B cell (primary cell): Measurements from ENCODE around the gene RBBP8NL. TPM values are rescaled to one million over a fixed set of nuclear protein-coding genes. Genes with fewer than 3 reads are reported as not detected.

Source experiments
- ATAC-seq: fragments of 200-7000 bp; cut with Tn5 transposase; one replicate; pipeline ENCODE4 v1.10.0; 2021; ENCODE audit warnings: low read depth, mild to moderate bottlenecking, moderate number of reproducible peaks, moderate library complexity
- CTCF ChIA-PET: fragments of 350-600 bp; sonication (Branson Sonifier 250); formaldehyde crosslinking; loops from one replicate; lab custom pipeline; 2021; ENCODE audit warnings: antibody characterized with exemption, inconsistent platforms; lab: Charles Lee
- POLR2A ChIA-PET: fragments of 350-600 bp; sonication (Branson Sonifier 250); formaldehyde crosslinking; loops from one replicate; lab custom pipeline; 2021; ENCODE audit warnings: antibody characterized with exemption; lab: Charles Lee
- DNase-seq: peaks from one replicate; pipeline ENCODE4 v3.0.0; 2013
- H2AFZ ChIP-seq: 2 replicates; pipeline ENCODE4 v1.6.1; 2012; ENCODE audit warnings: mild to moderate bottlenecking, low read depth, low read length; ENCODE audit not compliant: insufficient read depth, poor library complexity, severe bottlenecking
- H3K27ac ChIP-seq, 2 donors: 1 replicate in 1 of 2; 2 replicates in 1 of 2; pipeline ENCODE4 v1.5.1; 2012 to 2013; ENCODE audit warnings: low read length in 2 of 2, mild to moderate bottlenecking in 2 of 2, moderate library complexity in 1 of 2
- H3K27me3 ChIP-seq, 4 experiments: fragments of 200-600 bp in 1 of 4; sonication (generic) in 1 of 4; replicated peaks in 1 of 4; 1 replicate in 2 of 4; 2 replicates in 2 of 4; pipeline versions ENCODE4 v1.6.1 to v1.7.0; 2013 to 2016; ENCODE audit warnings: low read length in 3 of 4, mild to moderate bottlenecking in 2 of 4, mixed read lengths in 1 of 4, moderate library complexity in 1 of 4; ENCODE audit not compliant: insufficient read depth in 4 of 4, control insufficient read depth in 3 of 4; ENCODE audit errors: control extremely low read depth in 1 of 4
- H3K36me3 ChIP-seq, 2 experiments: replicated peaks in 1 of 2; 1 replicate in 1 of 2; 2 replicates in 1 of 2; pipeline versions ENCODE4 v1.6.1 to v1.7.1; 2013; ENCODE audit warnings: low read length in 1 of 2; ENCODE audit not compliant: insufficient read depth in 2 of 2, control insufficient read depth in 1 of 2; ENCODE audit errors: control extremely low read depth in 1 of 2, extremely low read depth in 1 of 2
- H3K4me1 ChIP-seq, 2 donors: fragments of 200-600 bp in 1 of 2; sonication (generic) in 1 of 2; 1 replicate in 1 of 2; 2 replicates in 1 of 2; pipeline versions ENCODE4 v1.5.1 to v1.6.1; 2013 to 2017; ENCODE audit warnings: low read length in 2 of 2; ENCODE audit not compliant: control insufficient read depth in 2 of 2, insufficient read depth in 2 of 2
- H3K4me2 ChIP-seq: replicated peaks from 2 replicates; pipeline ENCODE3; 2012; ENCODE audit warnings: mild to moderate bottlenecking, low read depth, low read length; ENCODE audit not compliant: poor library complexity, severe bottlenecking
- H3K4me3 ChIP-seq, 5 experiments: fragments of 200-600 bp in 1 of 5; sonication (generic) in 1 of 5; 1 replicate in 3 of 5; 2 replicates in 2 of 5; pipeline versions ENCODE4 v1.5.1 to v1.7.0; 2011 to 2016; ENCODE audit warnings: low read length in 4 of 5, mild to moderate bottlenecking in 4 of 5, low read depth in 2 of 5, control low read depth in 1 of 5, moderate library complexity in 1 of 5; ENCODE audit not compliant: insufficient read depth in 1 of 5; ENCODE audit errors: control extremely low read depth in 1 of 5, extremely low read depth in 1 of 5
- H3K79me2 ChIP-seq: fragments of 200-600 bp; sonication (generic); one replicate; pipeline ENCODE4 v1.6.0; 2016; ENCODE audit warnings: low read length; ENCODE audit not compliant: control insufficient read depth, insufficient read depth
- H3K9ac ChIP-seq: fragments of 200-600 bp; sonication (generic); 2 replicates; pipeline ENCODE4 v1.6.1; 2017; ENCODE audit warnings: mild to moderate bottlenecking, low read length, moderate library complexity
- H3K9me3 ChIP-seq, 3 donors: one replicate each; pipeline versions ENCODE4 v1.6.1 to v1.7.1; 2013; ENCODE audit warnings: low read length in 2 of 3; ENCODE audit not compliant: control insufficient read depth in 2 of 3, insufficient read depth in 1 of 3; ENCODE audit errors: control extremely low read depth in 1 of 3
- H4K20me1 ChIP-seq: 2 replicates; pipeline ENCODE4 v1.6.0; 2012; ENCODE audit warnings: mild to moderate bottlenecking, low read length; ENCODE audit not compliant: insufficient read depth, control insufficient read depth, poor library complexity, severe bottlenecking
- H3K27ac Mint-ChIP-seq: one replicate; pipeline ENCODE4 v1.8.0; 2021; ENCODE audit warnings: mixed read lengths
- H3K27me3 Mint-ChIP-seq: one replicate; pipeline ENCODE4 v1.8.0; 2021; ENCODE audit warnings: mixed read lengths
- H3K4me1 Mint-ChIP-seq: one replicate; pipeline ENCODE4 v1.8.0; 2021; ENCODE audit warnings: mixed read lengths
- H3K4me3 Mint-ChIP-seq: one replicate; pipeline ENCODE4 v1.8.0; 2021; ENCODE audit warnings: mixed read lengths
- H3K9me3 Mint-ChIP-seq: one replicate; pipeline ENCODE4 v1.8.0; 2022; ENCODE audit warnings: mixed read lengths; ENCODE audit not compliant: insufficient read depth
- EZH2 ChIP-seq: IDR thresholded peaks from 2 replicates; pipeline ENCODE4 v1.6.1; 2012; ENCODE audit warnings: borderline replicate concordance, low read depth, mild to moderate bottlenecking, moderate library complexity, low read length; ENCODE audit not compliant: insufficient read depth, poor library complexity, severe bottlenecking
- WGBS: methylation state at CpG from one replicate; pipeline ENCODE4 v1.1.5; 2013; ENCODE audit warnings: missing lambda C conversion rate; ENCODE audit not compliant: insufficient coverage; 5-methylcytosine and 5-hydroxymethylcytosine counted together
- intact Hi-C: fragments of 100-400 bp; cut with micrococcal nuclease; formaldehyde crosslinking; loops from one replicate; pipeline ENCODE4 v1.10.0; 2022
- polyA plus RNA-seq: library from polyadenylated mRNA; depleted of rRNA; stranded (reverse); fragments of >200 nt; gene quantifications from 2 replicates; pipeline ENCODE4 v1.2.3, GENCODE V29; 2012
- total RNA-seq, 2 donors: library from RNA; stranded (reverse); fragments of 120-200 nt in 1 of 2; gene quantifications; 1 replicate in 1 of 2; 2 replicates in 1 of 2; pipeline versions ENCODE4 v1.2.3 to v1.2.4, GENCODE V29; 2013 to 2022
- TF ChIP-seq, protein P1 (sequence below): fragments of 200-600 bp; IDR thresholded peaks from one replicate; pipeline ENCODE4 v1.8.0; 2022; ENCODE audit warnings: antibody characterized with exemption, mild to moderate bottlenecking

Gene RBBP8NL
- total and polyA plus RNA-seq, 2 donors (not counting 1 experiment from before 2014, with no cell fraction given), result not detected

DNA sequence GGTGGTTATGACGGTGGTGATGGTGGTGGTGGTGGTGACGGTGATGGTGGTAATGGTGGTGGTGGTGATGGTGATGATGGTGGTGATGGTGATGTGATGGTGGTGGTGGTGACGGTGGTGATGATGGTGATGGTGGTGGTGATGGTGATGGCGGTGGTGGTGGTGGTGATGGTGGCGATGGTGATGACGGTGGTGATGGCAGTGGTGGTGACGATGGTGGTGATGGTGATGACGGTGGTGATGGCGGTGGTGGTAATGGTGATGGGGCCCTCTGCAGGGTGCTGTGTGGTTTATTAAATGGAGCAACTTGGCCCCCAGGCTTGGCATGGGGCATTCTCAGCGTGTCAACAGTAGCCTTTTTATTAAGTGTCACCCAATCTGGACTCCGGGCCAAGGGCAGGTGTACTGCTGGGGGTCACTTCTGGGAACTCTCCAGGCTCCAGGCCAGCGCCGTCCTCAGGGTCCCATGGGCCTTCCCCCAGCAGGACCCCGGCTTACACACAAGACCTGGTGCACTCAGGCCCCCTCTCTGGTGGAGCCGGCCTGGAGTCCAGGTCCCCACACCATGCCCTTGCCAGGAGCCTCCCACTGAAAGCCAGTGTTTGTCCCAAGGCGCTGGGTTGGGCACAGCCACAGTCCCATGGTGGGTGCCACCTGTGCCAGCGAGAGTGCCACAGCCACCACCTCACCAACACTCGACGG is 29.1 kb downstream of the RBBP8NL start:
- ATAC-seq, result no peak
- H3K79me2 ChIP-seq, result no peaks in the 10 kb centered on the region
- Mint-ChIP-seq H3K9me3 (no peaks in the 10 kb centered on the region), H3K27me3 (no peaks in the 10 kb centered on the region), H3K4me3 (no peak overlapping the region), H3K27ac (no peak overlapping the region), H3K4me1 (peaks cover 13% of the 10 kb centered on the region)
- 93% methylated on average over 18 of the region's 19 CpGs for WGBS
- no peak for DNase-seq
- H3K4me1 ChIP-seq, result peaks cover 0 to 10% of the 10 kb centered on the region in 2 donors
- ChIA-PET POLR2A (no interaction called here), CTCF (no interaction called here)
- peaks cover 0 to 7% (median 0%) of the 10 kb centered on the region in 3 donors for H3K9me3 ChIP-seq
- H3K36me3 ChIP-seq, result peaks cover 0 to 5% of the 10 kb centered on the region in 2 experiments
- no peak for TF ChIP-seq EZH2
- TF ChIP-seq, protein P1, sequence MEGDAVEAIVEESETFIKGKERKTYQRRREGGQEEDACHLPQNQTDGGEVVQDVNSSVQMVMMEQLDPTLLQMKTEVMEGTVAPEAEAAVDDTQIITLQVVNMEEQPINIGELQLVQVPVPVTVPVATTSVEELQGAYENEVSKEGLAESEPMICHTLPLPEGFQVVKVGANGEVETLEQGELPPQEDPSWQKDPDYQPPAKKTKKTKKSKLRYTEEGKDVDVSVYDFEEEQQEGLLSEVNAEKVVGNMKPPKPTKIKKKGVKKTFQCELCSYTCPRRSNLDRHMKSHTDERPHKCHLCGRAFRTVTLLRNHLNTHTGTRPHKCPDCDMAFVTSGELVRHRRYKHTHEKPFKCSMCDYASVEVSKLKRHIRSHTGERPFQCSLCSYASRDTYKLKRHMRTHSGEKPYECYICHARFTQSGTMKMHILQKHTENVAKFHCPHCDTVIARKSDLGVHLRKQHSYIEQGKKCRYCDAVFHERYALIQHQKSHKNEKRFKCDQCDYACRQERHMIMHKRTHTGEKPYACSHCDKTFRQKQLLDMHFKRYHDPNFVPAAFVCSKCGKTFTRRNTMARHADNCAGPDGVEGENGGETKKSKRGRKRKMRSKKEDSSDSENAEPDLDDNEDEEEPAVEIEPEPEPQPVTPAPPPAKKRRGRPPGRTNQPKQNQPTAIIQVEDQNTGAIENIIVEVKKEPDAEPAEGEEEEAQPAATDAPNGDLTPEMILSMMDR, result no peak
- no peaks in the 10 kb centered on the region for H3K27me3 ChIP-seq
- no peak overlapping the region for H3K4me3 ChIP-seq
- H3K9ac ChIP-seq, result no peak overlapping the region
- intact Hi-C loops, result no loop called here
- no peak overlapping the region for H3K4me2 ChIP-seq
- H4K20me1 ChIP-seq, result peaks cover under 1% of the 10 kb centered on the region
- no peak overlapping the region for H3K27ac ChIP-seq
- no peak overlapping the region for H2AFZ ChIP-seq
